KBM-7 (cell line): Measurements from ENCODE around the gene GAREM2.

Experiments
- DNase-seq: peaks from one replicate; pipeline ENCODE4 v3.0.0-alpha.2; 2015
- in situ Hi-C: fragments of 300-500 bp; cut with MboI; formaldehyde crosslinking; loops from 2 replicates; pipeline ENCODE4 v1.14.3; 2020; ENCODE audit warnings: low sequenced_read_pairs, low pct_unique_long_range_greater_than_20kb, mixed read lengths

The GAREM2 gene

GRCh38 chr2:26216587-26216986, 43.7 kb downstream of the GAREM2 start:
- no peak for DNase-seq
- in situ Hi-C loops: no loop called here

GRCh38 chr2:26217720-26218119, 44.8 kb downstream of the GAREM2 start:
- no peak for DNase-seq
- in situ Hi-C loops: no loop called here

- in situ Hi-C loops: no loop called here
- no peak for DNase-seq
Observed at GRCh38 chr2:26223018-26223417, 50.1 kb downstream of the GAREM2 start.

DNA sequence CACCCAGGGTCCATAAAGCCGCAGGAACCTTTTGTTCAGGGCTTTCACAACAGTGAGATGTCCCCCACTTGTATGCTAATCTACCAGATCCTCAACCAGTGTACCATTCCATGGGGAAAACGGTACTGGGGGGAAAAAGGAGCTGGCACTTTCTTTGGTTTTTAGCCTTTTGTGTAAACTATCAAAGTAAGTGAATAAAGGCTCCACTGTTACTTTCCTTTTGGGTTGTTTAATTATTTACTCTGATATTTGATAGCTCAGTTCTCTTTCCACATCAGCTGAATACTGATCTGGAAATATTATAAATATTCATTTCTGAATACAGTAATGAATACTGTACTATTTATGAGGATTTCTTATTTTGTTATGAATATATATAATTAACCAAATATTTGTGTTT, 51.2 kb downstream of the GAREM2 start:
- in situ Hi-C loops: no loop called here
- no peak for DNase-seq

DNA sequence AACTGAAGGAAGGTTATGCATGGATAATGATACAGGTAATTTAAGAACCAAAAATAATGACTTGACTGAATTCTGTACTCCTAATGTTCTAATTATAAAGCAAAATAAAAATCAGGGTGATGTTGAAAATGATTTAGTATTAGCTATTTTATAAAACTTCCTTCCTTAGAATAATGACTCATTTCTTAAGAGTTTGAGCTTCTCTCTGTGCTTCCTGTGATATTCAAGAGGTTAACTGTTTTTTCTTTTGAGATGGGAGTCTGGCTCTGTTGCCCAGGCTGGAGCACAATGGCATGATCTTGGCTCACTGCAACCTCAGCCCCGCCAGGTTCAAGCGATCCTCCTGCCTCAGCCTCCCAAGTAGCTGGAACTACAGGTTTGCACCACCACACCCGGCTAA, 56.7 kb downstream of the GAREM2 start:
- DNase-seq: no peak
- in situ Hi-C loops: no loop called here

DNA sequence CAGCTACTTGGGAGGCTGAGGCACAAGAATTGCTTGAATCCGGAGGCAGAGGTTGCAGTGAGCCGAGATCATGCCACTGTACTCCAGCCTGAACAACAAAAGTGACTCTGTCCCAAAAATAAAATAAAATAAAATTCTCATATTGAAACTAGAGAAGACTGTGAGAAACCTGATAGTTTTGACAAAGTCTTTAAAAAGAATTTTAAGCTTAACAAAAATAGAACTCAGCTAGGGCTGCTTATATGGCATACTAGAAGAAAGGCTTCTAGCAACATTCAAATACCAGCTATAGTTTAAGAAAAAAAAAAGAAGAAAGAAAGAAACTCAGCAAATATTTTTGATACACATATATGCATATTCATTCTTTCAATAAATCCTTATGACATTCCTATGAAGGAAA, 57.9 kb downstream of the GAREM2 start:
- no peak for DNase-seq
- in situ Hi-C loops: no loop called here

GRCh38 chr2:26235089-26235488, 62.2 kb downstream of the GAREM2 start:
- in situ Hi-C loops: no loop called here
- DNase-seq: peak; percentile 26

GRCh38 chr2:26237868-26238267, 65.0 kb downstream of the GAREM2 start:
- in situ Hi-C loops: no loop called here
- DNase-seq: no peak

DNA sequence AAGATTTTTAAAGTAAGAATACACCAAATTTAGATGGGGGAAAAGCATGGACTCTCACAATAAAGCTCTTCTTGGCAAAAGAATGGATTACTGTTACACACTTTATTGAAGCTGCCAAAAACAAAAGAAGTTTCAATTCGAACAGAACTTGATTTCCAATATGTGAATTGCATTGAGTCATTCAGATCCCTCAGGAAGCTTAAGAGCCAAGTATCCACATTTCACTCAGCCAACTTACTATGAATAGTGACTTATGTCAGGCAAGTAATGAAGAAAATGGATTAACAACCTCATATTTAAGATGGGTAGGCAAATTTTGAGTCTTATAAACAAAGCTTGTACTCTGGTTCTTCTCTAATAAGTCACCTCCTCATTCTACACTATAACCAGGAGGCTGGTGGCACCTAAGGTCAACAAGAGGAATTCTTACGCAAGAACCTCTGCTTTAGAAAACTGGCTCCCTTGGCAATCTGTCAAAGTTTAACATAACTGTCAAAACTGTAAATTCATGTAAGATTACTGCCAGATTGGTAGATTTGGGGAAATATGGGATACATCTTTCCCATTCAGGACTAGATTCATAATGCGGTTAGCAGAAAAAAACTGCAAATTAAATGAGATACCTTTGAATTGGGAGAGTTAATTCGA, 65.5 kb downstream of the GAREM2 start:
- peak; percentile 16 for DNase-seq
- in situ Hi-C loops: no loop called here
